IMR-90 (cell line): Measurements from ENCODE around the gene CCNL2. TPM values are rescaled to one million over a fixed set of nuclear protein-coding genes. Genes with fewer than 3 reads are reported as not detected.

Experiments used
- ATAC-seq: fragments of 200-7000 bp; cut with Tn5 transposase; 2 replicates; pipeline ENCODE4 v1.9.1; 2020; ENCODE audit warnings: low read depth, mild to moderate bottlenecking, moderate library complexity
- BruUV-seq: library from RNA; stranded (reverse); fragments of 400-500 nt; replicated peaks from 2 replicates; lab custom pipeline; 2021; lab: Mats Ljungman, UMichigan
- CTCF ChIA-PET: fragments of 300-600 bp; formaldehyde crosslinking; extraction: SDS; loops from one replicate; lab custom pipeline; 2021; ENCODE audit warnings: antibody characterized with exemption; lab: Yijun Ruan, JAX
- POLR2A ChIA-PET: fragments of 300-600 bp; sonication (Branson Sonifier 250); formaldehyde crosslinking; loops from one replicate; lab custom pipeline; 2022; ENCODE audit warnings: antibody characterized with exemption; ENCODE audit not compliant: unreplicated experiment; lab: Charles Lee
- DNase-seq: peaks from one replicate; pipeline ENCODE4 v3.0.0; 2013
- H2AFZ ChIP-seq: replicated peaks from 2 replicates; pipeline ENCODE3; 2013; ENCODE audit warnings: low read length, mild to moderate bottlenecking; ENCODE audit not compliant: poor library complexity
- H2AK5ac ChIP-seq: 2 replicates; pipeline ENCODE4 v1.6.1; 2013; ENCODE audit warnings: low read depth, low read length, inconsistent platforms
- H2AK9ac ChIP-seq: replicated peaks from 2 replicates; pipeline ENCODE3; 2013; ENCODE audit warnings: mild to moderate bottlenecking, low read depth, low read length, moderate library complexity; ENCODE audit not compliant: poor library complexity
- H2BK120ac ChIP-seq: 2 replicates; pipeline ENCODE4 v1.6.1; 2013; ENCODE audit warnings: low read depth, low read length, inconsistent platforms
- H2BK15ac ChIP-seq: 3 replicates; pipeline ENCODE4 v1.6.1; 2013; ENCODE audit warnings: low read depth, low read length, inconsistent platforms
- H2BK20ac ChIP-seq: 2 replicates; pipeline ENCODE4 v1.6.1; 2013; ENCODE audit warnings: low read depth, mild to moderate bottlenecking, inconsistent platforms, low read length, moderate library complexity
- H2BK5ac ChIP-seq: 2 replicates; pipeline ENCODE4 v1.6.1; 2013; ENCODE audit warnings: mild to moderate bottlenecking, low read depth, low read length, inconsistent platforms; ENCODE audit not compliant: poor library complexity, severe bottlenecking
- H3K14ac ChIP-seq: replicated peaks from 2 replicates; pipeline ENCODE4 v1.6.1; 2013; ENCODE audit warnings: low read depth, low read length, inconsistent platforms
- H3K18ac ChIP-seq: 2 replicates; pipeline ENCODE4 v1.6.1; 2013; ENCODE audit warnings: low read depth, low read length, control low read depth
- H3K23ac ChIP-seq: 2 replicates; pipeline ENCODE4 v1.6.1; 2013; ENCODE audit warnings: low read depth, low read length, inconsistent platforms
- H3K27ac ChIP-seq: 2 replicates; pipeline ENCODE4 v1.5.1; 2013; ENCODE audit warnings: mild to moderate bottlenecking, control low read depth, low read length; ENCODE audit not compliant: insufficient read depth
- H3K27me3 ChIP-seq: 2 replicates; pipeline ENCODE4 v1.6.1; 2013; ENCODE audit warnings: low read length; ENCODE audit not compliant: control insufficient read depth, insufficient read depth
- H3K36me3 ChIP-seq: 2 replicates; pipeline ENCODE4 v1.6.1; 2013; ENCODE audit warnings: low read length, mixed read lengths; ENCODE audit not compliant: control insufficient read depth, insufficient read depth
- H3K4ac ChIP-seq: 2 replicates; pipeline ENCODE4 v1.6.1; 2013; ENCODE audit warnings: low read depth, low read length, inconsistent platforms
- H3K4me1 ChIP-seq: 2 replicates; pipeline ENCODE4 v1.6.1; 2013; ENCODE audit warnings: low read length, mixed read lengths; ENCODE audit not compliant: control insufficient read depth, insufficient read depth
- H3K4me2 ChIP-seq: 2 replicates; pipeline ENCODE4 v1.6.1; 2013; ENCODE audit warnings: low read depth, mild to moderate bottlenecking, control low read depth, low read length, moderate library complexity
- H3K4me3 ChIP-seq: 2 replicates; pipeline ENCODE4 v1.5.1; 2013; ENCODE audit warnings: low read depth, mild to moderate bottlenecking, control low read depth, low read length, moderate library complexity; ENCODE audit not compliant: insufficient read depth
- H3K56ac ChIP-seq: 2 replicates; pipeline ENCODE4 v1.6.1; 2013; ENCODE audit warnings: low read length, inconsistent platforms; ENCODE audit not compliant: insufficient read depth; ENCODE audit errors: extremely low read depth
- H3K79me1 ChIP-seq, 2 experiments: 2 replicates each; pipeline ENCODE4 v1.6.1; 2013; ENCODE audit warnings: low read length in 2 of 2, inconsistent platforms in 1 of 2, low read depth in 1 of 2
- H3K9ac ChIP-seq: 2 replicates; pipeline ENCODE4 v1.6.1; 2013; ENCODE audit warnings: low read depth, low read length, control low read depth
- H3K9me1 ChIP-seq: 2 replicates; pipeline ENCODE4 v1.6.1; 2013; ENCODE audit warnings: low read length, inconsistent platforms; ENCODE audit not compliant: insufficient read depth
- H3K9me3 ChIP-seq: 2 replicates; pipeline ENCODE4 v1.6.1; 2013; ENCODE audit warnings: low read length; ENCODE audit not compliant: control insufficient read depth, insufficient read depth
- H4K20me1 ChIP-seq: 2 replicates; pipeline ENCODE4 v1.6.1; 2013; ENCODE audit warnings: low read length, inconsistent platforms; ENCODE audit not compliant: insufficient read depth
- H4K5ac ChIP-seq: 2 replicates; pipeline ENCODE4 v1.6.1; 2013; ENCODE audit warnings: mild to moderate bottlenecking, low read depth, low read length, control low read depth
- H4K8ac ChIP-seq, 2 experiments: 2 replicates each; pipeline ENCODE4 v1.6.1; 2013; ENCODE audit warnings: low read depth in 2 of 2, low read length in 2 of 2, control low read depth in 1 of 2, inconsistent platforms in 1 of 2
- H4K91ac ChIP-seq: 2 replicates; pipeline ENCODE4 v1.6.1; 2013; ENCODE audit warnings: low read depth, low read length, inconsistent platforms; ENCODE audit not compliant: insufficient read depth
- CEBPB ChIP-seq: IDR thresholded peaks from 2 replicates; pipeline ENCODE4 v1.6.1; 2012; ENCODE audit warnings: low read depth, low read length, improper control_type of control experiment
- CHD1 ChIP-seq: IDR thresholded peaks from 2 replicates; pipeline ENCODE4 v1.6.1; 2012; ENCODE audit warnings: low read depth, low read length, improper control_type of control experiment
- FOS ChIP-seq: fragments of 150-350 bp; IDR thresholded peaks from 2 replicates; pipeline ENCODE4 v1.6.1; 2016; ENCODE audit warnings: low read depth, low read length
- MAFK ChIP-seq: IDR thresholded peaks from 2 replicates; pipeline ENCODE4 v1.6.1; 2012; ENCODE audit warnings: low read depth, low read length, improper control_type of control experiment
- MAZ ChIP-seq: IDR thresholded peaks from 2 replicates; pipeline ENCODE4 v1.6.1; 2012; ENCODE audit warnings: low read depth, mild to moderate bottlenecking, low read length, improper control_type of control experiment, moderate library complexity, borderline replicate concordance
- MXI1 ChIP-seq: IDR thresholded peaks from 2 replicates; pipeline ENCODE4 v1.6.1; 2012; ENCODE audit warnings: low read depth, mild to moderate bottlenecking, low read length, moderate library complexity, borderline replicate concordance
- NFE2L2 ChIP-seq: fragments of 150-350 bp; IDR thresholded peaks from 2 replicates; pipeline ENCODE4 v1.6.1; 2016; ENCODE audit warnings: low read depth, mild to moderate bottlenecking, low read length
- RAD21 ChIP-seq: IDR thresholded peaks from 2 replicates; pipeline ENCODE4 v1.6.1; 2012; ENCODE audit warnings: low read length, improper control_type of control experiment
- RCOR1 ChIP-seq: IDR thresholded peaks from 2 replicates; pipeline ENCODE4 v1.6.1; 2012; ENCODE audit warnings: mild to moderate bottlenecking, low read length, improper control_type of control experiment; ENCODE audit not compliant: insufficient replicate concordance
- RFX5 ChIP-seq: IDR thresholded peaks from 2 replicates; pipeline ENCODE4 v1.8.0; 2012; ENCODE audit warnings: low read depth, mild to moderate bottlenecking, low read length, moderate library complexity
- SMC3 ChIP-seq: fragments of 150-350 bp; IDR thresholded peaks from 2 replicates; pipeline ENCODE4 v1.6.1; 2016; ENCODE audit warnings: low read depth, mild to moderate bottlenecking, antibody characterized with exemption, low read length, moderate library complexity
- WGBS, 2 experiments: methylation state at CpG; one replicate each; pipeline versions ENCODE4 v1.1.5 to v1.1.7; 2013; ENCODE audit warnings: missing lambda C conversion rate in 2 of 2; ENCODE audit not compliant: insufficient read length in 1 of 2; ENCODE audit errors: extremely low coverage in 2 of 2; 5-methylcytosine and 5-hydroxymethylcytosine counted together
- dilution Hi-C: fragments of 300-500 bp; cut with HindIII; formaldehyde crosslinking; loops from one replicate; pipeline ENCODE4 v1.14.3; 2018; ENCODE audit warnings: low sequenced_read_pairs; ENCODE audit not compliant: unreplicated experiment
- in situ Hi-C: fragments of 300-500 bp; cut with MboI; formaldehyde crosslinking; loops from 3 replicates; pipeline ENCODE4 v1.14.3; 2019; ENCODE audit warnings: low sequenced_read_pairs, inconsistent platforms, mixed read lengths
- intact Hi-C: fragments of 100-400 bp; cut with micrococcal nuclease; formaldehyde crosslinking; loops from 2 replicates; pipeline ENCODE4 v1.10.0; 2022
- polyA plus RNA-seq, 3 experiments: library from polyadenylated mRNA; depleted of rRNA; stranded (reverse); fragments of >200 nt; gene quantifications; 2 replicates each; pipeline ENCODE4 v1.2.3, GENCODE V29; 2012; ENCODE audit warnings: low replicate concordance in 1 of 3
- total RNA-seq: library from RNA; depleted of rRNA; stranded (reverse); fragments of >200 nt; gene quantifications from 2 replicates; pipeline ENCODE4 v1.2.3, GENCODE V29; 2012
- TF ChIP-seq, protein P1 (sequence below): fragments of 150-350 bp; IDR thresholded peaks from 2 replicates; pipeline ENCODE4 v1.6.1; 2017; ENCODE audit warnings: mild to moderate bottlenecking, antibody characterized with exemption, low read length, low read depth
- TF ChIP-seq, protein P2 (sequence below): conservative IDR thresholded peaks from 2 replicates; pipeline ENCODE4 v1.5.1; 2012; ENCODE audit warnings: mild to moderate bottlenecking, low read depth, low read length, improper control_type of control experiment

The CCNL2 gene
- total and polyA plus RNA-seq, 2 of the 4 experiments (the other 2 are of a cell fraction): 53.9 to 239 TPM

DNA sequence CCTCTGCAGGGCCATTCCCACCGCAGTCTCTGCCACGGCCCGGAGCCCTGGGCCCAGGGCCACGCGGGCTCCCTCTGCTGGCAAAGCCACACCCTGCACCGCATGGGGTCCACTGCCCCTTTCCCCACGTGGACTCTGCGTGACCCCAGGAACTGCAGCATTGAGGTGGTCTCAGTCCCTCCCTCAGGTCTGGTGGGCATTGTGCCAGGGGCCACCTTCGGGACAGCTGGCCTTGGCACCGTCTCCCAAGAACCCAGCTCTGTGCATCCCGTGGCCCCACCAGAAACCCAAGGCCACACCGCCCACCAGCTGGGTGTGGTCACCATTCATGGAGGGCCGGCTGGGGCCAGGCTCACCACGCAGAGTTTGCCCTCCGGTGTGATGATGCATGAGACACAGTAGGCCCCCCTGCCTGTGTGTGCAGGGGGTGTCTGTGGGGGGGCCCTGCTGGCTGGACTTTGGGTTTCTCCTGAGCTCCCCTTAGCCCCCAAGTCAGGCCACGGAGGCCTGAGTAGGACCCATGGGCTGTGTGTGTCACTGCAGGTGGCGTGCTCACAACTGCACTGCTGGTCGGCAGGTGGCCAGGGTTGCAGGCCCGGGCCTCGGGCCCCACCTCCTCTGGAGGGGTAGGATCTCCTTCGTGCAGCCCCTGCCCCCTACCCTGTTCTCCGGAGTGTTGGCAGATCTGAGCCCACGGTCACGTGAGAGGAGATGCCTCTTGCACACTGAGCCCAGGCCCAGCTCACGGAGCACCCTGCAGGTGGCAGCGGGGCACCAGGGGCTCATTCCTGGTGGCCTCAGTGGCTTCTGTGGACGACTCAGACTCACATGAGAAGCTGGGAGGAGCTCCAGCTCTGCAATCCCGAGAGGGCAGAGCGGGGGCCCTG is 42.1 kb upstream of the CCNL2 start:
- 40% methylated on average over 12 of the region's 29 CpGs; no CpG with 5 or more reads in 1 of the 2 experiments for WGBS, 2 experiments
- Histone ChIP-seq H2AK5ac (peak overlapping the region; percentile 15; the same call in 1 of the 2 replicates), H4K8ac (0 out of 4 replicates have a peak overlapping the region, but pooled peaks of 1 of the 2 experiments have one; percentile 9), H3K14ac (no peak overlapping the region), H3K36me3 (no peaks in the 10 kb centered on the region), H3K23ac (no peak overlapping the region), H2AK9ac (peak overlapping the region; percentile 21), H2BK120ac (no peak overlapping the region), H3K4ac (no peak overlapping the region), H2BK5ac (no peak overlapping the region), H3K9me3 (no peaks in the 10 kb centered on the region), H3K9ac (no peak overlapping the region), H3K4me3 (no peak overlapping the region), H3K4me2 (no peak overlapping the region), H2BK20ac (no peak overlapping the region), H3K4me1 (no peaks in the 10 kb centered on the region), H3K27me3 (peaks cover 2% of the 10 kb centered on the region; the same call in 1 of the 2 replicates), H3K18ac (no peak overlapping the region), H3K27ac (no peak overlapping the region), H4K5ac (no peak overlapping the region), H2BK15ac (no peak overlapping the region), H3K56ac (no peak overlapping the region), H4K91ac (no peak overlapping the region), H3K9me1 (0 out of 2 replicates have a peak, but pooled peaks cover 2% of the 10 kb centered on the region), H4K20me1 (no peaks in the 10 kb centered on the region), H3K79me1 (0 out of 4 replicates have a peak, but pooled peaks cover 0 to 2% of the 10 kb centered on the region in 2 experiments), H2AFZ (peak overlapping the region; percentile 81)
- dilution Hi-C loops (no loop called here), in situ Hi-C loops (no loop called here), intact Hi-C loops (loop anchor here (5.0 kb wide), 1 partner anchor 34 kb away; the partner anchor contains the start of gene MRPL20)
- ChIA-PET CTCF (interaction anchor here (1.1 to 2.1 kb wide), 4 partner anchors 9 to 41 kb away, joined by 3 to 6 read pairs (median 5); partner anchors contain the start of gene ATAD3C), POLR2A (no interaction called here)
- no TSS peak for BruUV-seq
- DNase-seq: no peak
- ATAC-seq: peak; percentile 96
- TF ChIP-seq RAD21: peak; percentile 77
- TF ChIP-seq RFX5: no peak
- TF ChIP-seq, protein P1, sequence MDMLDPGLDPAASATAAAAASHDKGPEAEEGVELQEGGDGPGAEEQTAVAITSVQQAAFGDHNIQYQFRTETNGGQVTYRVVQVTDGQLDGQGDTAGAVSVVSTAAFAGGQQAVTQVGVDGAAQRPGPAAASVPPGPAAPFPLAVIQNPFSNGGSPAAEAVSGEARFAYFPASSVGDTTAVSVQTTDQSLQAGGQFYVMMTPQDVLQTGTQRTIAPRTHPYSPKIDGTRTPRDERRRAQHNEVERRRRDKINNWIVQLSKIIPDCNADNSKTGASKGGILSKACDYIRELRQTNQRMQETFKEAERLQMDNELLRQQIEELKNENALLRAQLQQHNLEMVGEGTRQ: 0 out of 2 replicates have a peak, but pooled peaks have one; percentile 13
- TF ChIP-seq, protein P2, sequence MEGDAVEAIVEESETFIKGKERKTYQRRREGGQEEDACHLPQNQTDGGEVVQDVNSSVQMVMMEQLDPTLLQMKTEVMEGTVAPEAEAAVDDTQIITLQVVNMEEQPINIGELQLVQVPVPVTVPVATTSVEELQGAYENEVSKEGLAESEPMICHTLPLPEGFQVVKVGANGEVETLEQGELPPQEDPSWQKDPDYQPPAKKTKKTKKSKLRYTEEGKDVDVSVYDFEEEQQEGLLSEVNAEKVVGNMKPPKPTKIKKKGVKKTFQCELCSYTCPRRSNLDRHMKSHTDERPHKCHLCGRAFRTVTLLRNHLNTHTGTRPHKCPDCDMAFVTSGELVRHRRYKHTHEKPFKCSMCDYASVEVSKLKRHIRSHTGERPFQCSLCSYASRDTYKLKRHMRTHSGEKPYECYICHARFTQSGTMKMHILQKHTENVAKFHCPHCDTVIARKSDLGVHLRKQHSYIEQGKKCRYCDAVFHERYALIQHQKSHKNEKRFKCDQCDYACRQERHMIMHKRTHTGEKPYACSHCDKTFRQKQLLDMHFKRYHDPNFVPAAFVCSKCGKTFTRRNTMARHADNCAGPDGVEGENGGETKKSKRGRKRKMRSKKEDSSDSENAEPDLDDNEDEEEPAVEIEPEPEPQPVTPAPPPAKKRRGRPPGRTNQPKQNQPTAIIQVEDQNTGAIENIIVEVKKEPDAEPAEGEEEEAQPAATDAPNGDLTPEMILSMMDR: peak; percentile 75
- TF ChIP-seq RCOR1: no peak
- no peak for TF ChIP-seq MAZ
- TF ChIP-seq MXI1: peak; percentile 72; the same call in 1 of the 2 replicates
- TF ChIP-seq CEBPB: no peak
- no peak for TF ChIP-seq CHD1
- TF ChIP-seq SMC3: peak; percentile 71
- no peak for TF ChIP-seq FOS
- TF ChIP-seq NFE2L2: no peak
- no peak for TF ChIP-seq MAFK
